GM19043 (cell line): ENCODE measurements around the gene KLC3.
"Not testable (repeated sequence)": the region's sequence is repeated elsewhere in the genome, so short reads cannot be mapped to it uniquely, and the experiment has no call there.

ENCODE experiments used
- ATAC-seq: cut with Tn5 transposase; IDR thresholded peaks from one replicate; pipeline ENCODE4 v1.9.1; 2021; ENCODE audit warnings: low read depth; ENCODE audit not compliant: unreplicated experiment

Gene KLC3

DNA sequence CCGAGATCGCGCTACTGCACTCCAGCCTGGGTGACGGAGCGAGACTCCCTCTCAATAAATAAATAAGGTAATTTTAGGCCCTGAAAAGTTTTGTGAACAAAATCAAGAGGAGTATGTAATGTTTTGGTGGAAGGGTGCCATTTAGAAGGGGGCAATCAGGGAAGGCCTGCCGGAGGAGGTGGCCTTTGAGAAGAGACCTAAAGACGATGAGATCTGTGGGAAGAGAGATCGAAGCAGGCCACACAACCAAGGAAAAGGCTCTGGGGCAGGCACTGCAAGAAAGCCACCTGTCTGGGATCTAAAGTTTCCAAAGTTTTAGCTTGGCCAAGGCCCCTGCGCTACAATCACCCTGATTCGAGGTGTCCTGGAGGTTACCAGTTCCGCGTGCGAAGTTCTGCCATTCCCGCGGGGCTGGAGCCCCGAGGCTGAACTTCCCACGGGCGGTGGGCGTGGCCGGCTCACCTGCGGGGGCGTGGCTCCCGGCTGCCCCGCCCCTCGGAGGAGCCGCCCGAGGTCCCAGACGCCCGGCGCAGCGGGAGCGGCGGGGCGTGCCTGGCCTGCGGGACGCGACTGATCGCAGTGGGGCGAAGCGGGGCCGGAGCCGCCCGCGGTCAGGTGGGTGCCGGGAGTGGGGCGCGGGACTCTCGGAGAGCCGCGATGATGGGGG is at the start of gene KLC3:
TSS of gene KLC3 (plus strand) at position 519 of the 667 bp plus-strand sequence. CDS start 4,792 bp downstream, outside the sequence.
- no peak for ATAC-seq

DNA sequence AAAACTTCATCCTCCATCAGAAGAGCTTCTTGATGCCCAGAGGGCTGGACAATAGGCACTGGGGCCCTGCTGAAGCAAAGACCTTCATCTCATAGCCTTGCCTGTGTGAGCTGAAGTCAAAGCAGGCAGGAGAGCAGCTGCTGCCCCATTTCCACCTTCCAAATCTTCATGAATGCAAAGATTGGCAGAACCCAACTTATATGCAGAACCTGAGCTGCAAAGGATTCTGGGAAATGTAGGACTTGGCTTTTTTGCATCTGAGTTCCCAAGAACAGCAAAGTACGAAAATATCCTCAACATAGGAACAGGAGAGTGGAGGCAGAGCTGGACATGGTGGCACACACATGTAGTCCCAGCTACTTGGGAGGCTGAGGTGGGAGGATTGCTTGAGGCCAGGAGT is 48.7 kb upstream of the KLC3 start:
- ATAC-seq: no peak

DNA sequence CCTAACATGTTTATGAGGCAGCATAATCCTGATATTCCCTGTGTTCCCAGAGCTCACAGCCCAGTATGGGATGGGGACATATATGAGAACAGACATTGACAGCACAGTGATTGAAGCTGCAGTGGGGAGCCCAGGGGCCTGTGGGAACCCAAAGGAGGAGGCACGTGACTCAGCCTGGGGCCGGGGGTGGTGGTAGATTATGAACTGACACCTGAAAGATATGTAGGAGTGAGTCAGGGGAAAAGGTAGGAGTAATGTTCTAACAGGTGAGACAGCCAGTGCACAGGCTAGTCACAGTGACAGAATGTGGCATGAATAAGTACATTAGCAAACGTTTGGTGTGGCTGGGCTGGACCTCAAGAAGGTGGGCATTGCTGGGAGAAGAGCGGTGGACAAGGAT is 46.9 kb upstream of the KLC3 start:
- no peak for ATAC-seq

DNA sequence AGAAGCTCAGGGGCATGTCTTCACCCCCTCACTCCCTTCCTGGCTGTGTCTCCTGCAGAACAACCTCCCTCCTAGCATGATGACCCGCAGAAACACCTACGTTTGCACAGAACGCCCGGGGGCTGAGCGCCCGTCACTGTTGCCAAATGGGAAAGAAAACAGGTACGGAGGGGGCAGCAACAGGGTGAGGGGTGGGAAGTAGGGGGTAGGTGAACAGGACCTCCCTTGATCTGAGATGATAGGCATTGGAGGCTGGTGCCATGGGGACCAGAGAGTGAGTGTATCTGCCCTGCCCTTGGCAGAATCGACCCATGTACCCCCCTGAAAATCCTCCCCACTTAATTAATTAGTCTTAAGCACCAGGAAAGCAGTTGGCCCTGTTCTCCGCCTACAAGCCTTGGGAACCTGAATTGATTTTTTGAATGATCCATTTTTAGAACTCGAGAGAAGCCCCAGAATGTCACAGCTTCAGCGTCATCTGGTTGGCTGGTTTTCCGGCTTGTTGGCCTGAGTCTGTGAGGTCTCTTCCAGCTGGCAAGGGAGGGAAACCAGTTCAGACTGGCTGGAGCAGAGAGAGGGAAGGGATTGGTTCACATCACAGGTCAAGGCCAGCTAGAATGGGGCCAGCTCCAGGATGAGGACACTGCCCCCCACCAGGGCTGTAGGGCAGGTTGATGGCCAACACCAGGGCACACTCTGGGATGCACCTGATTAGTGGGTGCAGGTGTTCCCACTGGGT is 46.1 kb upstream of the KLC3 start:
- no peak for ATAC-seq

DNA sequence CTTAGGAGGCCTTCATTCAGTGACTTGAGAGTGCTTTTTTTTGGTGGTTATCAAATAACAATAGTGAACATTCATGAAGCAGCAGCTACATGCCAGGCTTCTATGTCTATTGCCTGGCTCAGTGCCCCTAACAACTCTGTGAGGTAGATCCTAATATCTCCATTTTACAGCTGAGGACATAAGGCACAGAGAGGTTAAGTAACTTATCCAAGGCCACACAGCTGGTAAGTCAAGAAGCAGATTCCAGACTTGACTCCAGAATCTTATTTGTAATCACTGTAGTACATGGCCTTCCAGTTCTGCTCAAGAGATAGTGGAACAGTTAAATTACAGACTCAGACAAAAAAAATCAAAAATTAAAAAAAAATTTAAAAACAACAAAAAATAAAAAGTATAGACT is 44.7 kb upstream of the KLC3 start:
- no peak for ATAC-seq

DNA sequence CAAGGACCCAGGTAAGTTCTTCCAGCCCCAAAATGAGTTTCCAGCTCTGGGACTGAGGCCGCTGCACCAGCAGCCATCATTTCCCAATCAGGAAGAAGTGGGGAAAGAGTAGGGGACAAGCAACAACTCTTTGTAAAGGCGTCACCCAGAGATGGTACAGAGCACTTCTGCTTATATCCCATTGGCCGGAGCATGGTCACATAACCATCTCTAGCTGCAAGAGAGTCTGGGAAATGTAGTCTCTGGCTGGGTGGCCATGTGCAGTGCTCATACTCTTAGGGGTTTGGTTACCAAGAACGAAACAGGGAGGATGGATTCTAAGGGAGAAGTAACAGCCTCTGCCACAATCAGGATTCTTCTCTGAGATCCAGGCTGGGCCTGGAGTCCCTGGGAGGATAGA is 44.2 kb upstream of the KLC3 start:
- no peak for ATAC-seq

DNA sequence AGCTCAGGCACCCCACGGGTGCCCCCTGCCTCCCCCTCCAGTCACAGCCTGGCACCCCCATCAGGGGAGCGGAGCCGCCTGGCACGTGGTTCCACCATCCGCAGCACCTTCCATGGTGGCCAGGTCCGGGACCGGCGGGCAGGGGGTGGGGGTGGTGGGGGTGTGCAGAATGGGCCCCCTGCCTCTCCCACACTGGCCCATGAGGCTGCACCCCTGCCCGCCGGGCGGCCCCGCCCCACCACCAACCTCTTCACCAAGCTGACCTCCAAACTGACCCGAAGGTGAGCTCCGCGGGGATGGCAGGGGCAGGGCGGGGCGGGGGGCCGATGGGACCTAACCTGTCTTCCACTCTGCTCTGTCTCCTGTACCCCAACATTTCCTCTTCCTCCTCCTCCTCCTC is 42.9 kb upstream of the KLC3 start:
- ATAC-seq: no peak

DNA sequence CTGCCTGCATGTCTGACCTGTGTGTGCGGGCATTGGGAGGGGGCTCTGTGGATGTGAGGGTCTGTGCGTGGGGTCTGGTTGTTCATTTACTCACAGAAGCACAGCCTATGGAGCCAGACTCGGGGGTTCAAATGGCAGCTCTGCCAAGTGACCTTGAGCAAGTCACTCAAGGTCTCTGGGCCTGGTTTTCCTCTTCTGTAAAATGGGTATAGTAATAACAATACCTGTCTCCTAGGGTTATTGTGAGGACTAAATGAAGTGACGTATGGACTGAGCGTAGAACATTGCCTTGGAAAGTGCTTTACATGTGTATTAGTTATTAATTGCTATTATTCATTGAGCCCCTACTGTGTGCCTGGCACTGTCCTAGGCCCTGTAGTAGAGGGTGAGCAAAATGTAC is 42.3 kb upstream of the KLC3 start:
- no peak for ATAC-seq

DNA sequence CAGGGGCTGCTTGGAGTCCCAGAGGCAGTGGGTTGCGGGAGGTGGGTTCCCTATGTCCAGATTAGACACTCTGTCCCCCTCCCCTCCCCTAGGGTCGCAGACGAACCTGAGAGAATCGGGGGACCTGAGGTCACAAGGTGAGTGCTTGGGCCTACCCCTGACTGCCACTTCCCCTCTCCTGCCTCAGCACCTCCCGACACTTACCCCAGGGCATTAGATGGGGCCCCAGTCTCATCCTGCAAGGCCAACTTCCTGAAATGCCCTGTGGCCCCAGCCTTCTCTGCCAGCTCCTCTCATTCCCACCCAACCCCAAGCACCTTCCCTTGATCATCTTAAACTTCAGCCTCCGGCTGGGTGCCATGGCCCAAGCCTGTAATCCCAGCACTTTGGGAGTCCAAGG is 40.8 kb upstream of the KLC3 start:
- ATAC-seq: no peak

DNA sequence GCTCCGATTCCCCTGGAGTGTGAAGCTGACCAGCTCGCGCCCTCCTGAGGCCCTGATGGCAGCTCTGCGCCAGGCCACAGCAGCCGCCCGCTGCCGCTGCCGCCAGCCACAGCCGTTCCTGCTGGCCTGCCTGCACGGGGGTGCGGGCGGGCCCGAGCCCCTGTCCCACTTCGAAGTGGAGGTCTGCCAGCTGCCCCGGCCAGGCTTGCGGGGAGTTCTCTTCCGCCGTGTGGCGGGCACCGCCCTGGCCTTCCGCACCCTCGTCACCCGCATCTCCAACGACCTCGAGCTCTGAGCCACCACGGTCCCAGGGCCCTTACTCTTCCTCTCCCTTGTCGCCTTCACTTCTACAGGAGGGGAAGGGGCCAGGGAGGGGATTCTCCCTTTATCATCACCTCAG is 38.1 kb upstream of the KLC3 start:
- ATAC-seq: no peak

DNA sequence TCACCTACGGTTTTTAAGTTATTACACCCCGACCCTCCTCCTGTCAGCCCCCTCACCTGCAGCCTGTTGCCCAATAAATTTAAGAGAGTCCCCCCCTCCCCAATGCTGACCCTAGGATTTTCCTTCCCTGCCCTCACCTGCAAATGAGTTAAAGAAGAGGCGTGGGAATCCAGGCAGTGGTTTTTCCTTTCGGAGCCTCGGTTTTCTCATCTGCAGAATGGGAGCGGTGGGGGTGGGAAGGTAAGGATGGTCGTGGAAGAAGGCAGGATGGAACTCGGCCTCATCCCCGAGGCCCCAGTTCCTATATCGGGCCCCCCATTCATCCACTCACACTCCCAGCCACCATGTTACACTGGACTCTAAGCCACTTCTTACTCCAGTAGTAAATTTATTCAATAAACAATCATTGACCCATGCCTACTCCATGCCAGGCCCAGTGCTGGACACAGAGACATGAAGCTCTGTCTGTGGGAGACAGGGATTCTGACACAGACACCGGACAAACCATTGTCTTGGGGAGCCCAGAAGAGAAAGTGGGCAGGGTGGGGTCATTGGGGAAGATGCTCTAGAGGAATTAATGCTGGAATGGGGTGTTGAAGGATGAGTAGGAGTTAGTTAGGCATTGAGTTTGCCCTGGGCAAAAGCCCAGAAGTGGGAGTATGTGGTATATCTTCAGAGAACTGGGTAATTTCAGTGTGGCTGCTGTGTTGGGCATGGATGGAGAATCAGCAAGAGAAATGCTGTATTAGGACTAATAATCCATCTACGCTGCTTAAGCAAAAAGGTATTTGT is 37.1 kb upstream of the KLC3 start:
- no peak for ATAC-seq

DNA sequence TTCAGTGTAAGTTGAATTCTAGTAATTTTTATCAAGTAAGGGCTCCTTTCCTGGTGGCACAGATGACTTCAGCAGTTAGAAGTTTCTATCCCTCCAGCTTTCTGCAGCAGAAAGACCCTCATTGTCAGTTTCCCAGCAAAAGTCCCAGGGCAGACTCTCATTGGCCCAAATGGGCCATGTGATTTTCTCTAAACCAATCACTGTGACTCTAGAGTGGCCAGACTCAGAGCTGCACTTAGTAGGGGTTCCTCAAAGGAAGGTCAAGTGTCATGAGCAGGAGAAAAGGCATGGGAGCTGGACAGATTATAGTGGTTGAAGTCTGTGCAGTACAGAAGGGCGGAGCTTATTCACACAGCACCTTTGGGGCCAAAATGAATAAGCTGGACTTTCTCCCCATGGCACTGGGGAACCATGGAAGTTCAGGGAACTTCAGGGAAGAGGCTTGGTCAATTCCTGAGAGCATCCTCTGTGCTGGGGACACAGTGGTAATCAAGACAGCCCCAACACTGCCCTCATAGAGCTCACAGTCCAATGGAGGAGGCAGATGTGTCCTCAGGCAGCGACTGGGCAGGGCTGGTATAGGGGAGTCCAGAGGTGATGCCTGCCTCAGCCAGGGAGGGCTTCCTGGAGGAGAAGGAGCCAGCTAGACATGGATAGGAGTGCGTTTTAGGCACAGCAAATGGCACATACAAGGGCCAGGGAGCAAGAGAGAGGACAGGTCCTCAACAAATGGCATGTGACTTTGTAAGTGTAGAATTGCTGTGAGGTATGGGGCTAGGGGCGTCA is 36.2 kb upstream of the KLC3 start:
- no peak for ATAC-seq

DNA sequence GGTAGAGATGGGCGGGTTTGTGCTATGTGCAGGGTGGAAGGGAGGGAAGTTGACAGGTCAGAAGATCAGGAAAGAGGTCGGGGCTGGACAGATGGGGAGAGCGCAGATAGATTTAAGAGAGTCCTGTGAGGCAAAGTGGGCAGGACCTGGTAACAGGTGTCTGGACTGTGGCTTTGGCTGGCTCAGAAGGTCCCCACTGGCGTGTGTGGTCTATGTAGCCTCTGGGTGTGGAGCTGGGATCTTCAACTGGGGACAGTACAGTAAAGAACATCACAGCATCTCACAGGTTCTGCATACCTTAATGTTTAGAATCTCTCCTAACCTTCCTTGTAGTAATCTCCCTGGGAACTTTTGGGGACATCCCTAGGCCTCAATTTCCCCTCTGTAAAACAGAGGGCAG is 35.5 kb upstream of the KLC3 start:
- no peak for ATAC-seq

DNA sequence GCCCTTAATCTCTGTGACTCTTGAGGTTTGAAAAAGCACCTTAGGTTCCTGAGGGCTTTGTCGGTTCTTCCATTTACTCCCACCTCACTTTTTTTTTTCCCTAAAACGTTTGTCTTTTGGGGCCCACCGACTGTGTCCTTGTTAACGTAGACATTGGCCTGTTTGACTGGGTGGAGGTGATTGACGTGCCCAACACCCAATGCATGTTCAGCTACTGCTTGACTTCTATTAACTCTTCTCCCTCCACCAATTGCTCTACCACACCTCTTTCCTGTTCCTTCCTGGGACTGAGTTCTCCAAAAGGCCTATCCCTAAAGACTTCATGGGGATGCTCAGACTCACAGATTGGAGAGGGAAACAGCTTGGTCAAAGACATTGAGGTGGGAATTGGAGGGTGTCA is 35.1 kb upstream of the KLC3 start:
- no peak for ATAC-seq

DNA sequence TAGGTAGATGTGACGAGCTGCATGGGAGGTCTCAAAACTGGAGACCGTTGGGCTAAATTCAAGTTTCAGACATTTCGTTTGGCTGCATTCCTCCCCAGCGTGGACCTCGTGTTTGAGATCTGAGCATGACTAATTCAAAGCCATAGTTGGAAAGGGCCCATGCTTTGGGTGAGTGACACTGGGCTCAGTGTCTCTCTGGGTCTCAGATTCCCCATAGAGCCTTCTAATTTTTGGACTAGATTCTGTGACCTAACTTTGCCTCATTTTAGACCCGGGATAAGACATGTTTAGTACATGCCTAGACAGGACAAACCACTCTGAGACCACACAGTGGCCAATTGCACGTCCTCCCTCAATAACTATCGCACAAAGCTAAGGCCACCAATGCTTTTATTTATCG is 34.5 kb upstream of the KLC3 start:
- no peak for ATAC-seq

DNA sequence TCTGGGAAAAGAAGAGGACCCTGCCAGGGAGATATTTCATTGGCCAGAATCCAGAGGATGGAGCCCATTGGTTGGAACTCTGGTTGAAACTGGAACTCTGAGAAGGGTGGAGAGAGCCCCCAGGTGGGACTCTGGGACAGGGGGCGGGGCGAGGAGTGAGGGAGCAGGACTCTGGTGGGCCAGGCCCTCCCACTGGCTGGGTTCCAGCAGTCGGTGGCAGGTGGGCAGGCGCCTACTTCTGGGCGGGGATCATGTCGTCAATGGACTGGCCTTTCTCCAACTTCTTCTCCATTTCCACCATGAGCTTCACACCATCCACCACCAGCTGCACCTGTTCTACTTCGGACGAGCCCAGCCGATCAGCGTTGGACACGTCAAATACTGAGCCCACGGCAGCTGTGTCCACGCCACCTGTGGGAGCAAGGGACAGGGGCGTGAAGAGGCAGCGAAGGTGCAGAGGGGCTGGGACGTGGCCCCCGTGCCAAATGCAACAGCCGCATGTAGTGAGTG is 34.0 kb upstream of the KLC3 start:
- no peak for ATAC-seq

DNA sequence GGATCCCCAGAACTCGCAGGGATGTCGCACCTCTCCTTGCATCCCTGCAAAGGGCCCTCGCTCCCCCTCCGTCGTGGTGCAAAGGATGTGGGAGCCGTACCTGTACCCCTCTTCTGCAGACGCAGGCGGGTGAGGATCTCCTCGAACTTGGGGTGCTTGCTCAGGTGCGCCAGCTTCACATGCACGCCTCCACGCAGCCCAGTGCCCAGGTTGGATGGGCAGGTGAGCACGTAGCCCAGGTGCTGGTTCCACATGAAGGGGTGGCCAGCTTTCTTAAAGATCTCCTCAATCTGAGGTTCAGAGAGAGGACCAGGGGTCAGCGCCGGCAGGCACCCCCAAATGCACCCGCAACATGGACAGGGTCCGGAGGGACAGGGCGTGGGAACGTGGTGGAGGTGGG is 33.2 kb upstream of the KLC3 start:
- no peak for ATAC-seq

DNA sequence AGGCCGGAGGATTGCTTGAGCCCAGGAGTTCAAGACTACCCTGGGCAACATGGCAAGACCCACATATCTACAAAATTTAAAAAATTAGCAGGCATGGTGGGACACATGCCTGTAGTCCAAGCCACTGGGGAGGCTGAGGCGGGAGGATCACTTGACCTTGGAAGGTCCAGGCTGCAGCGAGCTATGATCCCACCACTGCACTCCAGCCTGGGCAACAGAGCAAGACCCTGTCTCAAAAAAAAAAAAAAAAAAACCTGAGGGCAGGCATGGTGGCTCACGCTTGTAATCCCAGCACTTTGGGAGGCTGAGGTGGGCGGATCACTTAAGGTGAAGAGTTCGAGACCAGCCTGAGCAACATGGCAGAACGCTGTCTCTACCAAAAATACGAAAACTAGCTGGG is 31.2 kb upstream of the KLC3 start:
- ATAC-seq: not testable (repeated sequence)

DNA sequence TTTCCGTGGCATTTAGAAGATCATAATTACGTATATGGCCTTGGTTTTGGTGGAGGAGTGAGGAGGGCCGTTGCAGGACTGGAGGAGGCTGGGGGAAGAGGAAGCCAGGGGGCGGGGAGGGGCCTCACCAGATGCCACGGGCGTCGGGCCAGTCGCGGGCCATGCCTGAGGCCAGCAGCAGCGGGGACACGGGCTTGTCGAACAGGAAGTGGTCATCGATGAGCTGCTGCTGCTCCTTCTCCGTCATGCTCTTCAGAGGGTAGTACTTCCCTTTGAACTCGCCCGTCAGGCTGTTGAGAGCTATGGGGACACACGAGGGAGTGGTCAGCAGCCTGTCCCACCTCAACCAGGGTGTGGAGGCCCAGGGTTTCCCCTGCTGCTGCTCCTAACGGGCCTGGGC is 28.9 kb upstream of the KLC3 start:
- ATAC-seq: no peak

DNA sequence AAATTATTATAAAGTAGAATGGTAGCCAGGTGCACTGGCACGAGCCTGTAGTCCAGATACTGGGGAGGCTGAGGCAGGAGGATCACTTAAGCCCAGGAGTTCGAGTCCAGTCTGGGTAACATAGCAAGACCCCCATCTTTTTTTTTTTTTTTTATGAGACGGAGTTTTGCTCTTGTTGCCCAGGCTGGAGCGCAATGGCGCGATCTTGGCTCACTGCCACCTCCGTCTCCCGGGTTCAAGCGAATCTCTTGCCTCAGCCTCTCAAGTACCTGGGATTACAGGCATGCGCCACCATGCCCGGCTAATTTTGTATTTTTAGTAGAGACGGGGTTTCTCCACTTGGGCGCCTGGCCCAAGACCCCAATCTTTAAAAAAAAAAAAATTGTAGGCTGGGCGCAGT is 28.3 kb upstream of the KLC3 start:
- not testable (repeated sequence) for ATAC-seq
